ENCODE data around the gene RNF13.

The RNF13 gene

DNA sequence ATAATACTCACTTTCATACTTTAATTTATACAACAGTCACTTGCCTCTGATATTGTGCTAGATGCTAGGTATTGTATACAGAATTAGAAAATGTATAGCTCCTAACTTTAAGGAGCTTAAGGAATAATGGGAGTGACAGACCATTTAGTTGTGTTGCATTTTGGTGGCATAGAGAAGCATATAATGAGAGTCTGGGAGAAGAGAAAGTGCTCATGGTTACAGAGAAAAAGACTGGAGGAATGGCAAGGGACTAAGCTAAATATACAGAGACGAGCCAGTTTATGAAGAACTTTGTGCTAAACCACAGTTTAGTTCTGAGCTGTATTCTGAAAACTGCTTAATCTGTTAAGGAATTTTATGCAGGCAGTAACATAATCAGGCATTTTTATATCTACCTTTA is 6.4 kb downstream of the RNF13 start:
- Histone ChIP-seq H4K91ac (ENCODE audit: low read depth, low read length) (no peak overlapping the region), H3K9me3 (ENCODE audit: insufficient read depth, low read depth, low read length) (no peaks in the 10 kb centered on the region), H3K27ac (ENCODE audit: low read depth, low read length) (no peak overlapping the region), H3K4me2 (ENCODE audit: low read length) (no peak overlapping the region), H2AK5ac (ENCODE audit: low read length) (no peak overlapping the region), H2BK5ac (ENCODE audit: low read depth, low read length, poor library complexity) (no peak overlapping the region), H2AFZ (ENCODE audit: insufficient read depth, low read length, poor library complexity) (no peak overlapping the region), H2BK12ac (ENCODE audit: low read length) (no peak overlapping the region), H3K79me1 (ENCODE audit: low read length) (no peaks in the 10 kb centered on the region), H3K4ac (ENCODE audit: low read depth, low read length) (no peak overlapping the region), H3K18ac (ENCODE audit: low read length) (no peak overlapping the region), H3K14ac (ENCODE audit: low read length) (no peak overlapping the region), H4K8ac (ENCODE audit: low read depth, low read length) (no peak overlapping the region), H3K9ac (ENCODE audit: low read length) (no peak overlapping the region), H3K4me1 (ENCODE audit: control insufficient read depth in 1 of 2, insufficient read depth in 2 of 2, low read length in 2 of 2) (no peaks in the 10 kb centered on the region), H3K27me3 (ENCODE audit: insufficient read depth, low read length) (no peaks in the 10 kb centered on the region), H3K79me2 (ENCODE audit: control insufficient read depth, insufficient read depth, low read length, poor library complexity) (no peaks in the 10 kb centered on the region), H3K4me3 (ENCODE audit: low read depth, low read length) (no peak overlapping the region), H4K12ac (ENCODE audit: low read depth, low read length) (no peak overlapping the region), H3K36me3 (ENCODE audit: control insufficient read depth in 1 of 2, insufficient read depth in 2 of 2, low read length in 2 of 2) (no peaks in the 10 kb centered on the region), H3K23ac (ENCODE audit: low read length) (no peak overlapping the region), H2BK120ac (ENCODE audit: insufficient read depth, low read length, poor library complexity) (no peak overlapping the region)
- WGBS (ENCODE audit: extremely low coverage, insufficient coverage, insufficient read length): no CpG with 5 or more reads among the region's 1 CpG
- DNase-seq: no peak

GRCh38 chr3:149820183-149820582 is 7.2 kb downstream of the RNF13 start:
- Histone ChIP-seq H3K14ac (ENCODE audit: low read length) (no peak overlapping the region), H2BK12ac (ENCODE audit: low read length) (no peak overlapping the region)

DNA sequence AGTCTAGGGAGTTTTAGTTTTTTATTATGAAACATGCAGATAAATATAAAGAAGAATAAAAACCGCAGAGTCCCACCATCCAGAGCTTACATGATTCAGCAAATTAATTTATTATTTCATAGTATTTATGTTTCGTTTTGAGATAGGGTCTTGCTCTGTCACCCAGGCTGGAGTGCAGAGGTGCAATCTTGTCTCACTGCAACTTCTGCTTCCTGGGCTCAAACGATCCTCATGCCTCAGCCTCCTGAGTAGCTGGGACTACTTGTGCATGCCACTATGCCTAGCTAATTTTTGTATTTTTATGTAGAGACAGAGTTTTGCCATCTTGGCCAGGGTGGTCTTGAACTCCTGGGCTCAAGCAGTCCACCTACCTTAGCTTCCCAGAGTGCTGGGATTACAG is 13.6 kb downstream of the RNF13 start:
- Histone ChIP-seq H3K27me3 (ENCODE audit: insufficient read depth, low read length) (no peaks in the 10 kb centered on the region), H3K9ac (ENCODE audit: low read length) (no peak overlapping the region), H3K79me1 (ENCODE audit: low read length) (no peaks in the 10 kb centered on the region), H2AK5ac (ENCODE audit: low read length) (no peak overlapping the region), H2BK5ac (ENCODE audit: low read depth, low read length, poor library complexity) (no peak overlapping the region), H2BK120ac (ENCODE audit: insufficient read depth, low read length, poor library complexity) (no peak overlapping the region), H3K9me3 (ENCODE audit: insufficient read depth, low read depth, low read length) (peaks cover 6% of the 10 kb centered on the region), H2AFZ (ENCODE audit: insufficient read depth, low read length, poor library complexity) (no peak overlapping the region), H3K79me2 (ENCODE audit: control insufficient read depth, insufficient read depth, low read length, poor library complexity) (no peaks in the 10 kb centered on the region), H3K4ac (ENCODE audit: low read depth, low read length) (no peak overlapping the region), H3K4me1 (ENCODE audit: control insufficient read depth in 1 of 2, insufficient read depth in 2 of 2, low read length in 2 of 2) (no peaks in the 10 kb centered on the region), H3K4me3 (ENCODE audit: low read depth, low read length) (no peak overlapping the region), H3K4me2 (ENCODE audit: low read length) (no peak overlapping the region), H3K27ac (ENCODE audit: low read depth, low read length) (no peak overlapping the region), H3K23ac (ENCODE audit: low read length) (no peak overlapping the region), H4K12ac (ENCODE audit: low read depth, low read length) (no peak overlapping the region), H4K91ac (ENCODE audit: low read depth, low read length) (no peak overlapping the region), H3K36me3 (ENCODE audit: control insufficient read depth in 1 of 2, insufficient read depth in 2 of 2, low read length in 2 of 2) (peaks cover 0 to 2% of the 10 kb centered on the region in 2 experiments), H4K8ac (ENCODE audit: low read depth, low read length) (no peak overlapping the region), H3K14ac (ENCODE audit: low read length) (no peak overlapping the region), H3K18ac (ENCODE audit: low read length) (no peak overlapping the region), H2BK12ac (ENCODE audit: low read length) (no peak overlapping the region)
- no peak for DNase-seq
- WGBS (ENCODE audit: extremely low coverage, insufficient coverage, insufficient read length): no CpG with 5 or more reads among the region's 3 CpGs

More at GRCh38 chr3:149820183-149820582, 7.2 kb downstream of the RNF13 start:
- Histone ChIP-seq H3K18ac (ENCODE audit: low read length) (no peak overlapping the region), H3K9me3 (ENCODE audit: insufficient read depth, low read depth, low read length) (no peaks in the 10 kb centered on the region), H3K4me3 (ENCODE audit: low read depth, low read length) (no peak overlapping the region), H3K9ac (ENCODE audit: low read length) (no peak overlapping the region), H3K4me1 (ENCODE audit: control insufficient read depth in 1 of 2, insufficient read depth in 2 of 2, low read length in 2 of 2) (no peaks in the 10 kb centered on the region), H2AFZ (ENCODE audit: insufficient read depth, low read length, poor library complexity) (no peak overlapping the region), H4K91ac (ENCODE audit: low read depth, low read length) (no peak overlapping the region), H4K8ac (ENCODE audit: low read depth, low read length) (no peak overlapping the region), H2BK5ac (ENCODE audit: low read depth, low read length, poor library complexity) (no peak overlapping the region), H4K12ac (ENCODE audit: low read depth, low read length) (no peak overlapping the region), H3K36me3 (ENCODE audit: control insufficient read depth in 1 of 2, insufficient read depth in 2 of 2, low read length in 2 of 2) (no peaks in the 10 kb centered on the region), H3K79me2 (ENCODE audit: control insufficient read depth, insufficient read depth, low read length, poor library complexity) (no peaks in the 10 kb centered on the region), H3K27me3 (ENCODE audit: insufficient read depth, low read length) (no peaks in the 10 kb centered on the region), H2AK5ac (ENCODE audit: low read length) (no peak overlapping the region), H2BK120ac (ENCODE audit: insufficient read depth, low read length, poor library complexity) (no peak overlapping the region), H3K79me1 (ENCODE audit: low read length) (no peaks in the 10 kb centered on the region), H3K4ac (ENCODE audit: low read depth, low read length) (no peak overlapping the region), H3K4me2 (ENCODE audit: low read length) (no peak overlapping the region), H3K23ac (ENCODE audit: low read length) (no peak overlapping the region), H3K27ac (ENCODE audit: low read depth, low read length) (no peak overlapping the region)
- DNase-seq: peak; percentile 40 to 46
- no CpG with 5 or more reads among the region's 4 CpGs for WGBS (ENCODE audit: extremely low coverage, insufficient coverage, insufficient read length)

DNA sequence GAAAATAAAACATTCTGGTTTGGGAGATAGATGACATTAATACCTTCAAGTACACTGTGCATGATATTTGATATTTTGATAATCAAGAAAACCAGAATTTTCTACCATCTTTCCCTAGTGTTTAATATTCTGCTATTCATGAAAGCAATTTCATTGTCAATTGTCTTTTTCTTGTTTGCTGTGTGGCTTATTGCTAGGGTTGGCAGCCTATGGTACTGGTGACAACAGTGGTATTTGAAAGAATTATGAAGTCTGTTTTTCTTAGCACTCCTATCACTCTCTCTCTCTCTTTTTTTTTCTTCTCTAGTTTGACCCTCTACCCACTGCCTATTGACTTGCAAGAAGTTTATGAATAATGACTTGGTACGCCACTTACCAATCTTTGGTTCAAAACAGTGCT is 15.4 kb downstream of the RNF13 start:
- Histone ChIP-seq H3K79me2 (ENCODE audit: control insufficient read depth, insufficient read depth, low read length, poor library complexity) (no peaks in the 10 kb centered on the region), H2BK5ac (ENCODE audit: low read depth, low read length, poor library complexity) (no peak overlapping the region), H3K23ac (ENCODE audit: low read length) (no peak overlapping the region), H3K9me3 (ENCODE audit: insufficient read depth, low read depth, low read length) (peaks cover 6% of the 10 kb centered on the region), H2AK5ac (ENCODE audit: low read length) (no peak overlapping the region), H3K18ac (ENCODE audit: low read length) (no peak overlapping the region), H4K12ac (ENCODE audit: low read depth, low read length) (no peak overlapping the region), H3K4me2 (ENCODE audit: low read length) (no peak overlapping the region), H2BK12ac (ENCODE audit: low read length) (no peak overlapping the region), H4K8ac (ENCODE audit: low read depth, low read length) (no peak overlapping the region), H4K91ac (ENCODE audit: low read depth, low read length) (no peak overlapping the region), H2AFZ (ENCODE audit: insufficient read depth, low read length, poor library complexity) (no peak overlapping the region), H3K9ac (ENCODE audit: low read length) (no peak overlapping the region), H3K27ac (ENCODE audit: low read depth, low read length) (no peak overlapping the region), H2BK120ac (ENCODE audit: insufficient read depth, low read length, poor library complexity) (no peak overlapping the region), H3K4ac (ENCODE audit: low read depth, low read length) (no peak overlapping the region), H3K27me3 (ENCODE audit: insufficient read depth, low read length) (no peaks in the 10 kb centered on the region), H3K79me1 (ENCODE audit: low read length) (no peaks in the 10 kb centered on the region), H3K4me3 (ENCODE audit: low read depth, low read length) (no peak overlapping the region), H3K14ac (ENCODE audit: low read length) (no peak overlapping the region), H3K4me1 (ENCODE audit: control insufficient read depth in 1 of 2, insufficient read depth in 2 of 2, low read length in 2 of 2) (no peaks in the 10 kb centered on the region), H3K36me3 (ENCODE audit: control insufficient read depth in 1 of 2, insufficient read depth in 2 of 2, low read length in 2 of 2) (peaks cover 0 to 2% of the 10 kb centered on the region in 2 experiments)
- DNase-seq: no peak
- WGBS (ENCODE audit: extremely low coverage, insufficient coverage, insufficient read length): no CpG with 5 or more reads among the region's 1 CpG

All from trophoblast cell (in vitro differentiated cells and primary cell).